ENCODE results near the gene CHPF.

- TF ChIP-seq MAX (IDR thresholded peaks at IDR 0.05) (no peak), CTCF (IDR thresholded peaks at IDR 0.05; ENCODE audit: low read depth, low read length, missing input control) (no peak), YY1 (IDR thresholded peaks at IDR 0.05) (no peak), RAD21 (IDR thresholded peaks at IDR 0.05) (no peak), FOXA1 (IDR thresholded peaks at IDR 0.05) (no peak), GABPA (IDR thresholded peaks at IDR 0.05 in 1 of 2, conservative IDR thresholded peaks at IDR 0.05 in 1 of 2) (no peak), JUND (IDR thresholded peaks at IDR 0.05) (no peak), HNF4G (IDR thresholded peaks at IDR 0.05) (no peak), TAF1 (conservative IDR thresholded peaks at IDR 0.05) (no peak), EGR1 (IDR thresholded peaks at IDR 0.05; ENCODE audit: low read depth in 2 of 2) (no peak), SP1 (IDR thresholded peaks at IDR 0.05) (no peak)
These were observed 28.8 kb upstream of the CHPF start, which contains the start of gene INHA for GRCh38 chr2:219572237-219573001.

Measured in liver (tissue), 3 donors.